IPS DF 19.7 (cell line): Measurements from ENCODE around the gene IGFBP5.

ENCODE experiments used
- DNase-seq: peaks from one replicate; pipeline ENCODE4 v3.0.0-alpha.2; 2013; ENCODE audit warnings: low read depth, low spot score

IGFBP5 gene

DNA sequence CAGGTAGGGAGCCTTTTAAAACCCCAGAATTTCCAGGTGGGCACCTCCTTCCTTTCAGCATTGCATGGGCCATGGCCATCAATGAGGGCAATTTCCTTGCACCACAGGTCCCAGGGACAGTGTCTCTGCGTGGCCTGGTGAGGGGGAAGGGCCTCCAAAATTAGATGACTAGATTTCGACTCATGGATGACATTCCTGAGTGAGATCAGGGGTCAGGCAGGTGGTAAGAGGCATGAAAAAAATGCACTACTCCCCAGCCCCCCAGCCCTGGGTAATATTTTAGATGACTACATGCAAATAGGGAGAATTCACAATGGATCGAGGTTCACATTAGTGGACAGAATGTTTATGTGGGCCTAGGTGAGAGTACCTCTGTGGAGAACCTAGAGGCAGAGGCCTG, 19.0 kb upstream of the IGFBP5 start:
- DNase-seq = no peak

DNA sequence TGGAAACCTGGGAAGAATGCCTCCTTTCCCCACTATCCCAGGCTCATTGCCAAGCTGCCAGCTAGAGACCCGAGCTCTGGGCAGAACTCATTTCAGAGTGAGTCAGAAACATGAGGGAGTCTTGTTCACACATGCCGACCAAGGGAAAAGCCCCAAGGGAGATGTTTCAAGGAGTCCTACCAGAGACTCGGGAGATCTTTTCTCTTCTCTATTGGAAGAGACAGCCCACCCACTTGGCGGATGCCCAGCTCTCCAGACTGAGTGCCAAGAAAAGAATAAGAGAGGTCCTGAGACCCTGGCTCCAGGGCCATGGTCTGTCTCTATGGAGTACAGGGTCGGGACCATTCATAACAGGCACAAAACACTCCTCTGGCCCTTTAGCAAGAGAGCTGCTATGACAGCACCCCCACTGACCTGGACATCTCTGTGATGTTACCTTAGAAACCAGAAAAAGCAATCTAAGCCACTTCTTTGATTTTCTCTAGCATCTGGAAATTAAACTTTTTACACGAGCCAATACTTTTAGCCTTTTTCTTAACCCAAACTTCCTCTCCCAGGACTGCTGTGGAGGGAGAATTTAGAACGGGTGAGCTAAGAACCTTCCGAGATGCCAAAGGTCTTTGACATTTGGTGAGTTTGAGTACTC, 18.5 kb upstream of the IGFBP5 start:
- no peak for DNase-seq

DNA sequence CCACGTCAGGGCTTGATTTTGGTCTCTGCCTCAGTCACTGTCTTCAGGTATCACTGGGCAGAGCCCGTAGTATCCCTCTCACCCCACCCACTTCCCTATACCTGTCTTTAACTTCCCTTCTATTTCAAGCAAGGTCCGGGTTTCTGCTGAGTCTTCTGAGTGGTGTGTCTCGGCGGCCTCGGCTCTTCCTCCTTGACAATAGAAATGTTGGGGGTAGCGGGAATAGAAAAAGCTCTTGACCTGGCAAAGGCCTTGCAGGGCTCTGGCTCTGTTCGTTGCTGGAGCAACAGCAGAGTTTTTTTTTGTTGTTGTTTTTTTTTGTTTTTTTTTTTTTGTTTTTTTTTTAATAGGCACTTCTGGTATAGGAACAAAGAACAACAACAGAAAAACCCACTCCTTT, 16.0 kb upstream of the IGFBP5 start:
- DNase-seq = no peak

DNA sequence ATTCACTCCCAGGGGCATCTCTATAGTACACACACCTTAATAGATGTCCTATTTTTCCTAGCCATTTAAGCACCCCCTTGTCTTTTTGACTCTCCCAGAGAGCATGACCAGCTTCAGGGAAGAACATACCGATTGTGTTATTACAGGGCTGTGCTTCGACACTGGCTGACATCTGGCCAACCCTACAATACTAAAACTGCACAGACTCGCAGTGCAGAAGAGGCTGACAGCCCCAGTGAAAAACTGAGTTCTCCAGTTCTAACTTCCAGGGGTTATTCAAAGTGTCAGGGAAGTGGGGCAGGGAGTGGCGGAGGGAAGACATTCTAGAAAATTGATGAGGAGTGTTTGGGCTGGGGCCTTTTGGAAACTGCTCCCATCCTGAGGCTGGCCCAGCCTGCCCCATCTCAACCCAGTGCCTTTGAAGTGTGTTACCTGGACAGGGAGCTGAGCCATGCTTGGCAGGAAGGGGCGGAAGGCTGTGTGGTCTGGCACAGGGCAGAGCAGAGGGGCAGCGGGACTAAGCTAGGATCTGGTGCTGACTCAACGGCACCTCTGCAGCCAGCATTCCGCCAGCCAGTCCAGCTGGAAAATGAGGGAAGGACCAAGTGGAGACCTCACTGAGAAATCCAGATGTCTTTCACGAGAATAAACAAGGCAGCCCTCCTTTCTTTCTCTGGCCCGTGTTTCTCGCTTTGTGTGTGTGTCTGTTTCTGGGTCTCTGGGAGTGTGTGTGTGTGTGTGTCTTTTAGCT, 15.4 kb upstream of the IGFBP5 start:
- DNase-seq = no peak

DNA sequence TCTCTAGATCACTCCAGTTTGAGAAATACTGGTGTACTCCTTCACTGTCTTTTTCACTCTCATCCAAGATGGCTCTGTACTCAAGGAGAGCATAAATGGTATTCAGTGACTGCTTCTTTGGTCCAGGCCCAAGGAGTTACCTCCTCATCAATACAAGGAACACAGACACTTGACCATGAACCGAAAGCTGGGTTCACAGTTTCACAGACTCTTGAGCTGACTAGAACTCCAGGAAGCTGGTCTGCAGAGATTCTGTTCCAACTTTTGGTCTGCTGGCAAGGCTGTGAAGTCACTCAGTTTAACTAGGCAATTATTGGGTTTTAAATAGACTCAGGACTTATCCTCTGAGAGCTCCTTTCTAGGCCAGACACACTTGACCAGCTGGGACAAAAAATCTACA, 7.4 kb upstream of the IGFBP5 start:
- no peak for DNase-seq

DNA sequence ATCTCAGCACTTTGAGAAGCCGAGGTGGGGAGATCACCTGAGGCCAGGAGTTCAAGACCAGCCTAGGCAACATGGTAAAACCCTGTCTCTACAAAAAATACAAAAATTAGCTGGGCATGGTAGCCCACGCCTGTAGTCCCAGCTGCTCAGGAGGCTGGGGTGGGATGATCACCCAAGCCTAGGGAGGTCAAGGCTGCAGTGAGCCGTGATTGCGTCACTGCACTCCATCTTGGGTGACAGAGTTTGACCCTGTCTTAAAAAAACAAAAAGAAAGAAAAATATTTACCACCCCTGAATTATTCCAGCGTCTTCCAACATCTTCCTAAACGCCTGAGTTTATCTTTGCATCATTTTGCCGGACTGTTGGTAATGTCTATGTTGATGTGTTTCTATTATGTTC, 6.2 kb upstream of the IGFBP5 start:
- DNase-seq = no peak

DNA sequence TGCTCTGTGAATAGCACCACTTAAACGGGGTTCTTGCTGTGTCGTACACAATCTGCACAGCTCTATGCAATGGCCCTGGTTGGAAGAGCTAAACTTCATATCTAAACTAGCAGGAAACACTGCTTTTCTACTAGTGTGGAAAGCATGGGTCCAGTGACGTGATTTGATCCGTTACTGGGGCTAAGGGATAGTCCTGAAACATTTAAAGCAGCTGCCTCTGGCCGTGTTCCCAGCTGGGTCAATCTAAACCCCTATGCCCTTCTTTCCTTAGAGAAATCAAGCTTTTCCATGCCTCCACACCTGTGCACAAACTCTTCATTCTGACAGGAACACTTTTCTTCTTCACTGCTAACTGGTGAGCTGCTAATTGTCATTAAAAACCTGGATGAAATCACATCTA, 5.4 kb upstream of the IGFBP5 start:
- DNase-seq = no peak

DNA sequence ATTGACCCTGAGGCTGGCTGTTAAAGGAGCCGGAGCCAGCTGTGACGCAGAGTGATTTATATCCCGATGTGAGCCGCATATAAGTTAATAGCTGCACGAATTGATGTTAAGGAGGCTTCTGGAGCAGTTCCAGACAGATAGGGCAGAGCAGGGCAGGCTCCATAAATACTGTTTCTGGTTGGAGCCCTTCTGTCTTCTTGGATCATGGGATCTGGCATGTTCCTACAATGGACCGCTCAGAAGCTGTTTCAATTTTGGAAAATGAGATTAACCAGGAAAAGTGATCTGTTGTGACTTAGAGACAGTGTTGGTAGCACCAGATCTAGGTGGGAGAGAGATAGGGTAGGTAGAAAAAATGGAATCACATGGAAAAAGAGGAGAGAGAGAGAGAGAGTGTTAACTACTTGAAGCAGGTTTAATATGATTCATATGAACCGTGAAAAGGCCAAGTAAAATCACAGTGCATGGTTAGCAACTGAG, 4.8 kb upstream of the IGFBP5 start:
- no peak for DNase-seq

DNA sequence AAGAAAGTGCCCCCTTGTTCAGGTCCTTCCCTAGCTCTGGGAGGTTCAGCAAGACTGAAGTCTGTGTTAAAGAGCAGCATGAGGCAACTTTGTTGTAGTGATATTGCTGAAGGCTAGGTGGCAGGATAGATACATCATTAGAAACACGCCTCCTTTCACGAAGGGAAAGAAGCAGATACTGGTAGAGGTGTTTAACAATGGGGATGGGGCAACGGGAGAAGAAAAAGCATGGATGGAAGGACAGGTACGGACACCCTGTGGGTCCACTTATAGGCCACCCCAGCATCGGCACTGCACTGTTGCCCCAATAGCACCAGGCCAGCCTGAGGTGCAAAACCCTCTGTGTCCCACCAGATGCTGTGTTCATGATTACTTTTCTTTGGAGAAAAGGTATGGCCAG, 3.5 kb upstream of the IGFBP5 start:
- DNase-seq = no peak

DNA sequence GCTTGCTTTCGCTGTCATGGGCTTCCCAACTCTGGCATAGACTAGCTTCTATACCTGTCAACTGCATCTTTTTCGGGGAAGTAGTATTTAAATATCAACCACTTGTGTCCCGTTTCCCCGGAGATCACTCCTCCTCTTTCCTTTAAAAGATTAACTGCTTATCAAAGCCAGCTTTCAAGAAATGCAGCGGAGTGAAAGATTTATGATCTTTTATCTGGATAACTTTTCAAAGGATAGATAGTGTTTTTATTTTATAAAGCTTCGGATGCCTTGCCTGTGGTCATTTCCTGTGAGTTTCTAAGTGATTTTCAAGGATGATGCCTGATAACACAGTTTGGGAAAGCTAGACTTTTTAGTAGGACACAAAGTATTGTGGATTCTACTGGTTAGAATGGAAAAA, 2.9 kb upstream of the IGFBP5 start:
- DNase-seq = no peak

DNA sequence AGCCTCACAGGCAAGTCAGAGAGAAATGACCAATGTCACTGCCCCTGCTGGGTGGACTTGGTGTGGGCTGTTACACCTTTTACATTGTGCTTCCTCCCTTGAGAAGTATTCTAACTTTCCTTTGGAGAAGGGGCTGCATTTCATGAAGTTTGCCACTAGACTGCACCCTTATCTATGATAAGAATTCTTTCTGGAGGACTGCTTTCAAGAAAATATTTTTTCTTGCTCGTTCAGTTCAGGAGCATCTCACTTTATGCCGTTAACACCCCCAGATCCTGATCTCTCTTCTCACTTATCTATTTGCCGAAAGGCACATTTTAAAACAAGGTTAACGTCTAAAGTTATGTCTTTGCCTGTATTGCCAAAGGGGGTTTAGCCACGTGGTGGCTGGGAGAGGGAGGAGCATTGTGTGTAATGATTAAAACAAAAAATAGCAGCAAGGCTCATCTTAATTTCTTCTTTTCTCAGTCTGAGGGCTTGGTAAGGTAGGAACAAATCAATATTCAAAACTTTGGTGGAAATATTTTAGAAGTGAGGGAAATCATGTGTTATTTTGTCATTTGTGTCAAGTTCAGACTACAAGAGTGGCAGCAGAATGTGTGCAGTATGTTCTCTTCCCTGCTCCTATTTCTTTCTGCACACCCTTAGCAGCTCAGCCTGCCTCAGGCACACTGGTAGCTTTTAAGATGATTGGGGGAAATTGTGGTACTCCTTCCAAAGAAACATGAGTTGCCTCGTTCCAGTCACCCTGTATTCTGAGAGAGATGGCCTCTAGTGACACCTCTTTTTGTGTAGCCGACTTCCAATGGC, 1.6 kb upstream of the IGFBP5 start:
- no peak for DNase-seq

DNA sequence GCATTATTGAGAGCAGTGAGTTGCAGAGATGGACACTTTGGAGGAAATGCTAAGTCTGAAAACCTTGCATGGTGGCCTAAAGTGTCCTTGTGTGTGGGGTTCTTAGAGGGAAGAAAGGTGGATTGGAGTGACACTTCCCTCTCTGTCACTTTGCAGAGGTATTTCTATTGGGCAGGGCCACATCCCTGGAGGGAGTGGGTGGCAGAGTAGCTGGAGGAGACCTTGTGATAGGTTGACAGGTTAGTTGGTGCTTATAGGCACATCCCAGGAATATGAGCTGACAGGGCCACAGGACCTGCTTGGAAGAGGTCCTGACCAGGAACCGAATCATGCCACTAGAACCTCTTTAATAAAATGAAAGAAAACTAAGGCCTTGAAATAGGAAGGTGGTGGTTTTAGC, 972 bp upstream of the IGFBP5 start:
- no peak for DNase-seq

DNA sequence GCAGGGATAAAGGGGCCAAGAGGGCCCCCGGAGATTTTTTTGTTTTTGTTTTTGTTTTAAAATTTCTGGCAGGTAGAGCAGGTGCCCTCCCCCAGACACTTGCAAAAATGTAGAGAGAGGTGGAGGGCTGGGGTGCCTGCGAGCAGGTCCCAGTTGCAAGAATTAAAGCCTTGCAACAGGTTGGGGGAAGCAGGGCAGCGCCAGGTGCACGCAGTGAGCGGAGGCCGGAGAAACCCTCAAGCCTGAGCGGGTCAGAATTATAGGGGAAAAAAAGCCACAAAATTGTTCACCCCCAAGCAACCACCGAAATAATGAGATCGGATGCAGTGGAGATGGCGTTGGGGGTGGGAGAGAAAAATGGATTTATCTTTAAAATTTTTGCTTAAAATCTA, 527 bp downstream of the IGFBP5 start:
- DNase-seq = no peak

DNA sequence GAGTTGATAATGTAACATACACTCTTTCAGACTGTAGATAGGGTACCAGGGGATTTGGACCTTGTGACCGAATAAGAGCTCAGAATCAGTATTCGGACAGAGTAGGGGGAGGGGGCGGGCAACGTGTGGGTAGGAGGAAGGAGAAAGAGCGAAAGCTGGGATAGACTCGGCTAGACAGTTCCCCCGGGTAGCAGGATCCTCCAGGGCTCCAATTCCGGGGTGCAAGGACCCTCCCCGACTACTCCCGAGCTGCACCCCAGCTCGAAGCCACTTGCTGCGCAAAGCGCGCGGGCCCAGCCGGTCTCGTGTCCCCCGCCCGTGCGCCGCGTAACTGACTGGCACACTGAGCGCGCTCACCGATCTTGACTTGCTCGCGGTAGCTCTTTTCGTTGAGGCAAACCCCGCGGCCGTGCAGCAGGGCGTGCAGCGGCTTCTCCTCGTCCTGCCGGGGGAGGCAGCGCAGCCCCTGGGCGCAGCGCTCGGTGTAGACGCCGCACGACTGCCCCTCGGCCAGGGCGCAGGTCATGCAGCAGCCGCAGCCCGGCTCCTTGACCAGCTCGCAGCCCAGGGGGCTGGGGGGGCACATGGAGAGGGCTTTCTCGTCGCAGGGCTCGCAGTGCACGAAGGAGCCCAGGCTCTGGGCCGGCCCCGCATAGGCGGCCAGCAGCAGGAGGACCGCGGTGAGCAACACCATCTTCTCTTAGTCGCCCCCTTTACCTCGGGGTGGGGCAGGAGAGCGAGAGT, 1.1 kb downstream of the IGFBP5 start:
- DNase-seq = no peak

DNA sequence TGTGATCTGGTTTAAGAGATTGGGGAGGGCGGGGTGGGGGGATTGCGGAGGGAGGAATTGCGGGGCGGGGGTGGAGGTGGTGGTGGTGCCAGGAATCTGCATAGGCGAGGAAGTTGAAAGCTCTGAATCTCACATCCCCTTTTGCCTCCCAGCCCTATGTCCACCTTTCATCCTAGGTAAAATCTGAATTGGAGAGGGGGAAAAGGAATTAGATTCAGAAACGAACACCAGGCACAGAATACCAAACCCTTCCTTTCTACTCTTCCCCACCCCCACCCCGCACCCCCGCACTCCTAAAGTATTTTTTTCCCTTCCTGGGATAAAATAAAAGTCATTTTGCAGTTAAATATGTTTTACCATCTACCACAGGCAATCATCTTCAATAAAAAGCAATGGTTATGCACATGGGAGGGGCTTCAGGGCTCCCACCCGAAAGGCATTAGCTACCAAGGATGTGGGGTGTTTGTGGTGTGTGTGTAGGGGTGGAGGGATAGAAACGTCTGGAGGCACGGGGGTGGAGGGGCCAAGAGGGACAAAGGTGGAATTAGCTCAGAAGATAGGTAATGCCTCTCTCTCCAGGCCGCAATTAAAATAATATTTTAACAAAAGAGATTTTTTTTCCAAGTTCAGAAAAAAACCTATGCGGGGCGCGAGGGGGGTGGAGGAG, 1.8 kb downstream of the IGFBP5 start:
- DNase-seq = no peak

DNA sequence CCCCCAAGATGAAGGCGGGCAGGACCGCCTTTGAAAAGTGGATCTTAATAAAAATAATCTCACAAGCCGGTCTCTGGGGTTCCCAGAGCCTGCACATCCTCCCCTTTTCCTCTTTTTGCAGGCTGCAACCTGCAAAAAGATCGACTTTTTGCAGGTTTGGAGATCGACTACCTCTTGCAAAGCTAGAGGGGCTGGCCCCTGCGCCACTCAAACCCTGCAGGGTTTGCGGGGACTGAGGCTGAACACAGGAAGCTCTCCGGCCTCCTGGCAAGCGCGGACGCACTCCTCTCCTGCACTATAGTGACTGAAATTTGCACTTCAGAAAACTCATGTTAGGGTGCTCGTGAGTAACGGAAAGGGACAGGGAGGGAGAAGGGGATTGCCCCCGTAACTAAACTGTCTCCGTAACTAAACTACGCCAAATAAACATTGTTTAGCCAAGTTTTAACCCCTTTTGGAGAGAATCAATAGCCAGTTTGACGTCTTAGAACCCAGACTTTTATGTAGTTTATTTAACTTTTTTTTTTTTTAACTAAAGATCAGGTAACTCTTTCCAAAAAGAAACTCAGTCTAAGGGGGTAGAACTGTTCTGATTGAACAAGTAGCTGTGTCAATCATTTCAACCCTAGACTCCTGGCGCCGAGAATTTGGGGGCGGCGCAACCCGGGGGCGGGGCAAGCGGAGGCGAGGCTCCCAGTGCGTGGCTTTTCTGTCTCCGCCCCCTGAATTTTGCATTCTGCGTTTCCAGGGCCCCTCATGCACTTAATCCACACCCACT, 2.5 kb downstream of the IGFBP5 start:
- DNase-seq = no peak

DNA sequence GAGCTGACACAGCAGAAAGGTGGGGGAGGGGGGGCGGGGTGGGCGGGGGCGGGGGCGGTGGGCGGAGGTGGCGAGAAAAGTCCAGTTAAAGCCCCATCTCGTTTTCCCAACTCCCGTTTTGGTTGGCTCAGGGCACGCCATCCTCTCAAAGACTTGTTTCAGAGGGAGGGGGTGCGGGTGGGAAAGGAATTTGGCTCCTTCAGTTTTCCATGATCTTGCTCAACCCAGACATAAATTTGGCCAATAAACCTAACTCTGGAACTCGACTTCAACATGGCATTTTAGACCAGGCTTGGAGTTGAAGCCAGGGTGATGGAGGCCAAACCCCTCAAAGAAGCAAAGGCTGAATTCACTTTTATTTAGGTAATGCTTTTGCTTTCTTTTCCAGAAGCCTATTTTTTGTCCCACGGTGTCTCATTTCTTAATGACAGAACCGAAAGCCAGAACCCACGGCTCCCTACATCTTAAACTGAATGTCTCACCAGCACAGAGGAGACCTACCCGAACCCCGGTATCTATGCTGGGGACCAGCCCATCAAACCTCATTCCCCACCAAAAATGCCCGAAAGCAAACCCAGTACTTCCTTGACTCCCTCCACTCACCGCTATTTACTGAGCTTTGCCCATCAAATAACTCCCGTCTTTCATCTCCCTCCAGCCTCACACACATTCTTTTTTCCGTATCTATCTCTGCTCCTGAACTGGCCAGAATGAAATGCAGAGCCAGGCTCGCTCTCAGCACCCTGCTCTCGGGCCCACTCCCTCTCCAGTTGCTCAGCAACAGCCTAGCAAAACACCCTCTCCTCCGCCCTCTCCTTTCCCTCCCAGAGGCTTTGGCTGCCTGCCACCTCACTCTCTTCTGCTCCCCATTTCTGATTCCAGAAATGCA, 4.3 kb downstream of the IGFBP5 start:
- DNase-seq = no peak

DNA sequence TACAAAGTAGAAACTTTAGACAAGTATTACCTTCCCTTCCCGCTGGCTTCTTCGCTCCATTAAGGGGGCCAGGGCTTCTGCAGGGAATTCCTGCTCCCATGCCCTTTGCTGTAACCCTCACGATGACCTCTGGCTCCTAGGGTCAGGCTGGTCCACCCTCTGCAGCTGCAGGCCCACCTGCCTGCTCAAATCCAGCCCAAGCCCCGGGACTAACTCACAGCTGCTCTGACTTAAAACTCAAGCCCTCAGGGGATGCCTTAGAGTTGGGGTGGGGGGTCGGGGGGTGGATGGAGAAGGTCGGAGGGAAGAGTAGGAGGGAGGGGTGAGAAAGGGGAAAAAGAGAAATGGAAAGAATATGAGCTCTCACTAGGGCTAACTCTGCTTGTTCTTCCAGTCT, 4.9 kb downstream of the IGFBP5 start:
- DNase-seq = no peak

DNA sequence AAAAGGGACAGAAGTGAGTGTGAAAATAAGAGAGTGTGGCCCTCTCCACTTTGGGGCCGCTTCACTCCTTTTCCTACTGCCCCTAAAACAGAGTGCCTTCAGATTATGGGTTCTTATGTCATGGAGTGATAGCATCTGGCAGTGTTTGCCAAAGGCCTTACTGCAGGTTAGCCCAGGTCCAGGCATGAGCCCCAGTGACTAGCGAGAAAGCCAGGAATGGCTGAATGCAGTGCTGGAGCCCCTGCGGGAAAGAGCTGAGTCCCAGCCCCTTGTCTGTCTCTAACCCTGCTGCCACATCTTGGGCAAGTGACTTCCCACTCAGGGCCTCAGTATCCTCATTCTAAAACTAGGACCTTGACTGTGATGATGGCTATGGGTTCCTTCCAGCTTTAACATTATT, 6.0 kb downstream of the IGFBP5 start:
- no peak for DNase-seq
